CD14-positive monocyte (primary cell): ENCODE results near the gene NIPBL. TPM values are rescaled to one million over a fixed set of nuclear protein-coding genes. Genes with fewer than 3 reads are reported as not detected.

Experiments
- DNase-seq, 3 donors: peaks; one replicate each; pipeline ENCODE4 v3.0.0-alpha.2; 2011 to 2022
- H2AFZ ChIP-seq: 2 replicates; pipeline ENCODE4 v1.6.0; 2012; ENCODE audit warnings: mild to moderate bottlenecking, low read depth, low read length, inconsistent platforms; ENCODE audit not compliant: insufficient read depth, poor library complexity, severe bottlenecking
- H3K27ac ChIP-seq, 2 donors: 1 replicate in 1 of 2; 2 replicates in 1 of 2; pipeline ENCODE4 v1.5.1; 2012 to 2013; ENCODE audit warnings: low read length in 2 of 2, control low read depth in 1 of 2, inconsistent platforms in 1 of 2, low read depth in 1 of 2, mild to moderate bottlenecking in 1 of 2
- H3K27me3 ChIP-seq, 2 donors: one replicate each; pipeline versions ENCODE4 v1.6.0 to v1.6.1; 2011 to 2013; ENCODE audit warnings: low read length in 2 of 2; ENCODE audit not compliant: control insufficient read depth in 2 of 2, insufficient read depth in 2 of 2
- H3K36me3 ChIP-seq, 2 donors: replicated peaks in 1 of 2; 1 replicate in 1 of 2; 2 replicates in 1 of 2; pipeline versions ENCODE4 v1.5.1 to v1.6.1; 2012 to 2013; ENCODE audit warnings: low read length in 2 of 2, control low read depth in 1 of 2, inconsistent platforms in 1 of 2, mild to moderate bottlenecking in 1 of 2; ENCODE audit not compliant: insufficient read depth in 2 of 2, control insufficient read depth in 1 of 2
- H3K4me1 ChIP-seq, 2 donors: 1 replicate in 1 of 2; 2 replicates in 1 of 2; pipeline versions ENCODE4 v1.5.1 to v1.6.1; 2012 to 2013; ENCODE audit warnings: low read length in 2 of 2, control low read depth in 1 of 2, inconsistent platforms in 1 of 2, mild to moderate bottlenecking in 1 of 2, moderate library complexity in 1 of 2; ENCODE audit not compliant: insufficient read depth in 2 of 2, control insufficient read depth in 1 of 2
- H3K4me2 ChIP-seq: replicated peaks from 2 replicates; pipeline ENCODE3; 2012; ENCODE audit warnings: low read length, moderate library complexity, mild to moderate bottlenecking; ENCODE audit not compliant: poor library complexity, severe bottlenecking; ENCODE audit errors: extremely low read depth
- H3K4me3 ChIP-seq, 3 experiments: fragments of 200-600 bp in 1 of 3; sonication (generic) in 1 of 3; replicated peaks in 1 of 3; 1 replicate in 2 of 3; 2 replicates in 1 of 3; pipeline ENCODE4 v1.5.1; 2011 to 2013; ENCODE audit warnings: low read length in 3 of 3, mild to moderate bottlenecking in 3 of 3, control low read depth in 2 of 3, low read depth in 2 of 3, inconsistent platforms in 1 of 3, moderate library complexity in 1 of 3
- H3K79me2 ChIP-seq: 2 replicates; pipeline ENCODE4 v1.6.0; 2012; ENCODE audit warnings: mild to moderate bottlenecking, control low read depth, inconsistent platforms, low read length, moderate library complexity; ENCODE audit not compliant: insufficient read depth
- H3K9ac ChIP-seq: 2 replicates; pipeline ENCODE4 v1.6.0; 2017; ENCODE audit warnings: low read length, mild to moderate bottlenecking; ENCODE audit not compliant: insufficient read depth, poor library complexity, severe bottlenecking
- H3K9me3 ChIP-seq, 2 donors: replicated peaks in 1 of 2; 1 replicate in 1 of 2; 2 replicates in 1 of 2; pipeline versions ENCODE4 v1.5.1 to v1.6.1; 2012 to 2013; ENCODE audit warnings: low read length in 2 of 2, control low read depth in 1 of 2; ENCODE audit not compliant: control insufficient read depth in 1 of 2, insufficient read depth in 1 of 2
- H4K20me1 ChIP-seq: 2 replicates; pipeline ENCODE4 v1.6.0; 2012; ENCODE audit warnings: mild to moderate bottlenecking, low read length, control low read depth, moderate library complexity; ENCODE audit not compliant: insufficient read depth
- H3K27ac Mint-ChIP-seq, 7 donors: one replicate each; pipeline ENCODE4 v1.8.0; 2020; ENCODE audit warnings: mild to moderate bottlenecking in 7 of 7, mixed read lengths in 7 of 7, moderate library complexity in 6 of 7, inconsistent platforms in 2 of 7
- H3K27me3 Mint-ChIP-seq, 3 donors: one replicate each; pipeline ENCODE4 v1.8.0; 2021 to 2022; ENCODE audit warnings: low read depth in 3 of 3, mild to moderate bottlenecking in 3 of 3, mixed read lengths in 3 of 3, moderate library complexity in 3 of 3, inconsistent platforms in 1 of 3
- H3K36me3 Mint-ChIP-seq, 2 donors: one replicate each; pipeline ENCODE4 v1.8.0; 2020; ENCODE audit warnings: mixed read lengths in 2 of 2, inconsistent platforms in 1 of 2, mild to moderate bottlenecking in 1 of 2
- H3K4me1 Mint-ChIP-seq: one replicate; pipeline ENCODE4 v1.8.0; 2020; ENCODE audit warnings: mild to moderate bottlenecking, mixed read lengths
- H3K4me3 Mint-ChIP-seq, 2 donors: one replicate each; pipeline ENCODE4 v1.8.0; 2020; ENCODE audit warnings: mild to moderate bottlenecking in 2 of 2, mixed read lengths in 2 of 2, moderate library complexity in 1 of 2
- H3K9me3 Mint-ChIP-seq, 7 donors: one replicate each; pipeline ENCODE4 v1.8.0; 2020 to 2022; ENCODE audit warnings: mixed read lengths in 7 of 7, mild to moderate bottlenecking in 6 of 7, moderate library complexity in 6 of 7, inconsistent platforms in 2 of 7
- WGBS: methylation state at CpG from one replicate; pipeline ENCODE4 v1.1.5; 2013; ENCODE audit warnings: missing lambda C conversion rate; ENCODE audit not compliant: insufficient coverage; 5-methylcytosine and 5-hydroxymethylcytosine counted together
- intact Hi-C, 2 donors: fragments of 100-400 bp; cut with micrococcal nuclease; formaldehyde crosslinking; loops; one replicate each; pipeline versions ENCODE4 v1.15.0 to v1.15.1; 2023
- polyA plus RNA-seq, 3 donors: library from polyadenylated mRNA; depleted of rRNA in 1 of 3; unstranded in 2 of 3; stranded (reverse) in 1 of 3; fragments of 300-500 nt in 2 of 3; fragments of >200 nt in 1 of 3; fragmentation: Illumina TruSeq in 2 of 3; gene quantifications; 1 replicate in 2 of 3; 2 replicates in 1 of 3; pipeline ENCODE4 v1.2.3, GENCODE V29; 2012 to 2021
- TF ChIP-seq, protein P1 (sequence below): fragments of 200-600 bp; IDR thresholded peaks from one replicate; pipeline ENCODE4 v1.8.0; 2022; ENCODE audit warnings: antibody characterized with exemption, mild to moderate bottlenecking

NIPBL gene
- polyA plus RNA-seq, 3 donors = 6.6 to 36.0 (median 16.2) TPM

- Histone ChIP-seq H2AFZ (no peak overlapping the region), H3K4me3 (no peak overlapping the region), H3K27ac (no peak overlapping the region), H3K4me2 (no peak overlapping the region), H4K20me1 (no peaks in the 10 kb centered on the region), H3K9me3 (no peaks in the 10 kb centered on the region), H3K4me1 (no peaks in the 10 kb centered on the region), H3K36me3 (peaks cover 91 to 100% of the 10 kb centered on the region in 2 donors), H3K9ac (no peak overlapping the region), H3K79me2 (no peaks in the 10 kb centered on the region), H3K27me3 (no peaks in the 10 kb centered on the region)
- Mint-ChIP-seq H3K36me3 (peaks cover 61 to 67% of the 10 kb centered on the region in 2 donors), H3K9me3 (no peaks in the 10 kb centered on the region), H3K4me3 (no peak overlapping the region), H3K4me1 (no peaks in the 10 kb centered on the region), H3K27ac (peak overlapping the region in 1 of 7 donors; percentile 59), H3K27me3 (no peaks in the 10 kb centered on the region)
- no CpG with 5 or more reads among the region's 1 CpG for WGBS
- TF ChIP-seq, protein P1, sequence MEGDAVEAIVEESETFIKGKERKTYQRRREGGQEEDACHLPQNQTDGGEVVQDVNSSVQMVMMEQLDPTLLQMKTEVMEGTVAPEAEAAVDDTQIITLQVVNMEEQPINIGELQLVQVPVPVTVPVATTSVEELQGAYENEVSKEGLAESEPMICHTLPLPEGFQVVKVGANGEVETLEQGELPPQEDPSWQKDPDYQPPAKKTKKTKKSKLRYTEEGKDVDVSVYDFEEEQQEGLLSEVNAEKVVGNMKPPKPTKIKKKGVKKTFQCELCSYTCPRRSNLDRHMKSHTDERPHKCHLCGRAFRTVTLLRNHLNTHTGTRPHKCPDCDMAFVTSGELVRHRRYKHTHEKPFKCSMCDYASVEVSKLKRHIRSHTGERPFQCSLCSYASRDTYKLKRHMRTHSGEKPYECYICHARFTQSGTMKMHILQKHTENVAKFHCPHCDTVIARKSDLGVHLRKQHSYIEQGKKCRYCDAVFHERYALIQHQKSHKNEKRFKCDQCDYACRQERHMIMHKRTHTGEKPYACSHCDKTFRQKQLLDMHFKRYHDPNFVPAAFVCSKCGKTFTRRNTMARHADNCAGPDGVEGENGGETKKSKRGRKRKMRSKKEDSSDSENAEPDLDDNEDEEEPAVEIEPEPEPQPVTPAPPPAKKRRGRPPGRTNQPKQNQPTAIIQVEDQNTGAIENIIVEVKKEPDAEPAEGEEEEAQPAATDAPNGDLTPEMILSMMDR = no peak
- intact Hi-C loops = no loop called here
- no peak for DNase-seq
Observed at GRCh38 chr5:37002176-37002751, 125.7 kb downstream of the NIPBL start.

DNA sequence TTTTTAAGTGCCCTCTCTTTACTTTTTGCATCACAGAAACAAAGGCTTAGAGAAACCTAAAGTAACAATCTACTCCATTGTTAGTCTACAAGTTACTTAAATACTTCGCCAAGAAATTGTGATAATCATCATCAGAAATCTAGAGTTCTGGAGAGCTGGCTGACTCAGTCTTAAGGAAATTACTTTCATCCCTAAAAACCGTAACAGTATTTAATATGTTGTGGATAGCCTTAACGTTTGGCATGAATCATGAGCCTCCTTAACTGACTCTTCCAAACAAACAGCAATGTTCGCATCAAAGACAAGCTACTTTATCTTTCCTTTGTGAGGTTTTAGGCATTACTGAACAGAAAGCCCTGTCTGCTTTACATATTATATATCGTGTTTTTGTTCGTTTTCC is 128.7 kb downstream of the NIPBL start:
- Histone ChIP-seq H3K36me3 (peaks cover 95 to 100% of the 10 kb centered on the region in 2 donors), H3K27me3 (no peaks in the 10 kb centered on the region), H3K4me1 (no peaks in the 10 kb centered on the region), H4K20me1 (no peaks in the 10 kb centered on the region), H3K79me2 (no peaks in the 10 kb centered on the region), H3K27ac (no peak overlapping the region), H3K4me2 (no peak overlapping the region), H3K4me3 (no peak overlapping the region), H3K9me3 (no peaks in the 10 kb centered on the region), H2AFZ (no peak overlapping the region), H3K9ac (no peak overlapping the region)
- TF ChIP-seq, protein P1 = no peak
- intact Hi-C loops = no loop called here
- H3K36me3 Mint-ChIP-seq = peaks cover 56 to 63% of the 10 kb centered on the region in 2 donors
- DNase-seq = no peak
- WGBS = no CpG with 5 or more reads among the region's 6 CpGs
- no peaks in the 10 kb centered on the region for H3K4me1 Mint-ChIP-seq
- no peak overlapping the region for H3K27ac Mint-ChIP-seq
- H3K9me3 Mint-ChIP-seq = no peaks in the 10 kb centered on the region
- no peaks in the 10 kb centered on the region for H3K27me3 Mint-ChIP-seq
- no peak overlapping the region for H3K4me3 Mint-ChIP-seq
